ENCODE results near the gene CBR1.

- no peak for TF ChIP-seq PAX8 (IDR thresholded peaks at IDR 0.05)
- TF ChIP-seq CBFB (IDR thresholded peaks at IDR 0.05; ENCODE audit: low read depth): no peak
- TF ChIP-seq CEBPB (IDR thresholded peaks at IDR 0.05; ENCODE audit: borderline replicate concordance in 1 of 2, low read depth in 2 of 2, low read length in 2 of 2): no peak
- no peak for TF ChIP-seq ZNF24 (IDR thresholded peaks at IDR 0.05)
- no peak for TF ChIP-seq POLR2A (IDR thresholded peaks at IDR 0.05; ENCODE audit: low read depth, low read length)
- no peak for TF ChIP-seq KDM1A (IDR thresholded peaks at IDR 0.05; ENCODE audit: borderline replicate concordance)
- TF ChIP-seq BCL11A (IDR thresholded peaks at IDR 0.05; ENCODE audit: low read depth, low read length): no peak
- TF ChIP-seq E2F4 (IDR thresholded peaks at IDR 0.05; ENCODE audit: low read depth, low read length): no peak
- no peak for TF ChIP-seq CTCF (IDR thresholded peaks at IDR 0.05 in 2 of 3, conservative IDR thresholded peaks at IDR 0.05 in 1 of 3; ENCODE audit: control insufficient read depth in 2 of 3, extremely low read depth in 1 of 3, insufficient read depth in 1 of 3, low read depth in 3 of 3, low read length in 3 of 3)
- TF ChIP-seq JUNB (IDR thresholded peaks at IDR 0.05): no peak
- TF ChIP-seq IKZF1 (conservative IDR thresholded peaks at IDR 0.05): no peak
- no peak for TF ChIP-seq ZBTB33 (IDR thresholded peaks at IDR 0.05)
- TF ChIP-seq ELK1 (IDR thresholded peaks at IDR 0.05; ENCODE audit: low read depth, low read length): no peak
- TF ChIP-seq MLLT1 (IDR thresholded peaks at IDR 0.05): no peak
These were observed 22.7 kb upstream of the CBR1 start for GRCh38 chr21:36047139-36047538.
